H9 (cell line): ENCODE data around the gene TSPAN17. TPM values are rescaled to one million over a fixed set of nuclear protein-coding genes. Genes with fewer than 3 reads are reported as not detected.

ENCODE experiments used
- DNase-seq: peaks from one replicate; pipeline ENCODE4 v3.0.0-alpha.2; 2017
- H2AFZ ChIP-seq: one replicate; pipeline ENCODE4 v1.6.1; 2013; ENCODE audit warnings: mild to moderate bottlenecking, low read length, control low read depth, moderate library complexity
- H2AK5ac ChIP-seq: 2 replicates; pipeline ENCODE4 v1.6.1; 2013; ENCODE audit warnings: low read length, control low read depth, mixed read lengths; ENCODE audit not compliant: insufficient read length
- H2BK120ac ChIP-seq: one replicate; pipeline ENCODE4 v1.6.1; 2013; ENCODE audit warnings: low read depth, mild to moderate bottlenecking, low read length, control low read depth, inconsistent platforms; ENCODE audit not compliant: poor library complexity, severe bottlenecking
- H2BK12ac ChIP-seq: 2 replicates; pipeline ENCODE4 v1.6.1; 2013; ENCODE audit warnings: low read length, control low read depth, mixed read lengths, low read depth; ENCODE audit not compliant: insufficient read length
- H2BK15ac ChIP-seq: 2 replicates; pipeline ENCODE4 v1.6.1; 2013; ENCODE audit warnings: low read depth, low read length, control low read depth
- H2BK20ac ChIP-seq: one replicate; pipeline ENCODE4 v1.6.1; 2013; ENCODE audit warnings: low read depth, mild to moderate bottlenecking, low read length, control low read depth, inconsistent platforms; ENCODE audit not compliant: poor library complexity, severe bottlenecking
- H2BK5ac ChIP-seq: 2 replicates; pipeline ENCODE4 v1.6.1; 2013; ENCODE audit warnings: low read length, control low read depth, mixed read lengths; ENCODE audit not compliant: insufficient read length
- H3K14ac ChIP-seq: 2 replicates; pipeline ENCODE4 v1.6.1; 2013; ENCODE audit warnings: low read length, control low read depth; ENCODE audit not compliant: insufficient read depth
- H3K18ac ChIP-seq: 2 replicates; pipeline ENCODE4 v1.6.1; 2013; ENCODE audit warnings: low read depth, mild to moderate bottlenecking, mixed read lengths, low read length, control low read depth; ENCODE audit not compliant: insufficient read length
- H3K23ac ChIP-seq: 2 replicates; pipeline ENCODE4 v1.6.1; 2013; ENCODE audit warnings: low read length, control low read depth, mixed read lengths, low read depth; ENCODE audit not compliant: insufficient read length
- H3K23me2 ChIP-seq: 2 replicates; pipeline ENCODE4 v1.6.1; 2013; ENCODE audit warnings: low read depth, mild to moderate bottlenecking, mixed read lengths, low read length, control low read depth; ENCODE audit not compliant: insufficient read length, poor library complexity, severe bottlenecking
- H3K27ac ChIP-seq: 2 replicates; pipeline ENCODE4 v1.5.1; 2013; ENCODE audit warnings: low read length, control low read depth, mixed read lengths, low read depth; ENCODE audit not compliant: insufficient read length
- H3K27me3 ChIP-seq: 2 replicates; pipeline ENCODE4 v1.6.1; 2013; ENCODE audit warnings: low read length, control low read depth, inconsistent platforms; ENCODE audit not compliant: insufficient read depth
- H3K4ac ChIP-seq: 2 replicates; pipeline ENCODE4 v1.6.1; 2013; ENCODE audit warnings: low read depth, mild to moderate bottlenecking, control low read depth, inconsistent platforms, low read length, moderate library complexity
- H3K4me1 ChIP-seq: 2 replicates; pipeline ENCODE4 v1.6.1; 2013; ENCODE audit warnings: low read length, control low read depth, inconsistent platforms; ENCODE audit not compliant: insufficient read depth
- H3K4me2 ChIP-seq: 2 replicates; pipeline ENCODE4 v1.6.1; 2013; ENCODE audit warnings: low read length, control low read depth, mixed read lengths; ENCODE audit not compliant: insufficient read length, insufficient read depth
- H3K56ac ChIP-seq: 2 replicates; pipeline ENCODE4 v1.6.1; 2013; ENCODE audit warnings: low read depth, mild to moderate bottlenecking, mixed read lengths, low read length, control low read depth; ENCODE audit not compliant: insufficient read length
- H3K79me1 ChIP-seq: 2 replicates; pipeline ENCODE4 v1.6.1; 2013; ENCODE audit warnings: low read depth, mild to moderate bottlenecking, moderate library complexity, low read length, control low read depth, inconsistent platforms; ENCODE audit not compliant: insufficient read depth, poor library complexity, severe bottlenecking
- H3K79me2 ChIP-seq: 2 replicates; pipeline ENCODE4 v1.6.1; 2013; ENCODE audit warnings: low read length, control low read depth, inconsistent platforms; ENCODE audit not compliant: insufficient read depth
- H3K9ac ChIP-seq: 2 replicates; pipeline ENCODE4 v1.6.1; 2013; ENCODE audit warnings: low read length, control low read depth, mixed read lengths; ENCODE audit not compliant: insufficient read length; ENCODE audit errors: extremely low read depth
- H3K9me3 ChIP-seq: one replicate; pipeline ENCODE4 v1.6.1; 2013; ENCODE audit warnings: low read depth, low read length, inconsistent platforms; ENCODE audit not compliant: control insufficient read depth
- H3T11ph ChIP-seq: one replicate; pipeline ENCODE4 v1.6.1; 2013; ENCODE audit warnings: mild to moderate bottlenecking, low read length, control low read depth, inconsistent platforms
- H4K20me1 ChIP-seq: one replicate; pipeline ENCODE4 v1.6.1; 2013; ENCODE audit not compliant: control insufficient read depth, insufficient read length, insufficient read depth
- H4K5ac ChIP-seq: 2 replicates; pipeline ENCODE4 v1.6.1; 2013; ENCODE audit warnings: low read depth, mild to moderate bottlenecking, mixed read lengths, low read length, control low read depth; ENCODE audit not compliant: insufficient read length
- H4K8ac ChIP-seq: replicated peaks from 2 replicates; pipeline ENCODE4 v1.6.1; 2013; ENCODE audit warnings: low read length, control low read depth, mixed read lengths, low read depth; ENCODE audit not compliant: insufficient read length
- H4K91ac ChIP-seq: 2 replicates; pipeline ENCODE4 v1.6.1; 2013; ENCODE audit warnings: low read depth, mild to moderate bottlenecking, moderate library complexity, mixed read lengths, low read length, control low read depth; ENCODE audit not compliant: insufficient read length
- H3K27ac Mint-ChIP-seq, 3 experiments: 2 replicates in 2 of 3; 3 replicates in 1 of 3; pipeline ENCODE4 v1.8.0; 2020 to 2021; ENCODE audit warnings: mixed read lengths in 3 of 3, mild to moderate bottlenecking in 1 of 3, moderate library complexity in 1 of 3
- H3K27me3 Mint-ChIP-seq: 2 replicates; pipeline ENCODE4 v1.8.0; 2021; ENCODE audit warnings: low read depth, mild to moderate bottlenecking, moderate library complexity, mixed read lengths
- H3K36me3 Mint-ChIP-seq, 3 experiments: 2 replicates in 2 of 3; 3 replicates in 1 of 3; pipeline ENCODE4 v1.8.0; 2020 to 2021; ENCODE audit warnings: low read depth in 3 of 3, mixed read lengths in 3 of 3; ENCODE audit not compliant: insufficient read depth in 1 of 3
- H3K4me1 Mint-ChIP-seq, 2 experiments: 2 replicates each; pipeline ENCODE4 v1.8.0; 2020; ENCODE audit warnings: mixed read lengths in 2 of 2
- H3K4me3 Mint-ChIP-seq, 2 experiments: 2 replicates in 1 of 2; 3 replicates in 1 of 2; pipeline ENCODE4 v1.8.0; 2020 to 2021; ENCODE audit warnings: mild to moderate bottlenecking in 2 of 2, mixed read lengths in 2 of 2, moderate library complexity in 1 of 2
- H3K9me3 Mint-ChIP-seq, 2 experiments: 2 replicates in 1 of 2; 3 replicates in 1 of 2; pipeline ENCODE4 v1.8.0; 2020; ENCODE audit warnings: mild to moderate bottlenecking in 2 of 2, mixed read lengths in 2 of 2, moderate library complexity in 1 of 2
- WGBS: extraction: QIAGEN DNeasy Blood & Tissue Kit; methylation state at CpG from one replicate; pipeline ENCODE4 v1.1.7; 2013; ENCODE audit warnings: missing lambda C conversion rate, low lambda C conversion rate, mixed read lengths; ENCODE audit not compliant: insufficient read length; ENCODE audit errors: extremely low coverage; 5-methylcytosine and 5-hydroxymethylcytosine counted together
- total RNA-seq: library from RNA; stranded (reverse); gene quantifications from 2 replicates; pipeline ENCODE4 v1.2.1, GENCODE V29; 2021
- TF ChIP-seq, protein P1 (sequence below): fragments of 200-600 bp; sonication (generic); conservative IDR thresholded peaks from 3 replicates; pipeline ENCODE4 v1.8.0; 2021; ENCODE audit warnings: antibody characterized with exemption, mild to moderate bottlenecking

TSPAN17 gene
- total RNA-seq, 1 experiment from 2014 or later = 46.8 TPM

GRCh38 chr5:176682016-176682531 lies 34.8 kb downstream of the TSPAN17 start:
- Histone ChIP-seq H2BK15ac (no peak overlapping the region), H3K79me1 (no peaks in the 10 kb centered on the region), H3K9ac (no peak overlapping the region), H3K14ac (no peak overlapping the region), H3K18ac (no peak overlapping the region), H3T11ph (no peak overlapping the region), H4K91ac (no peak overlapping the region), H3K23ac (no peak overlapping the region), H4K8ac (no peak overlapping the region), H2AK5ac (no peak overlapping the region), H3K4me1 (no peaks in the 10 kb centered on the region), H2BK120ac (no peak overlapping the region), H2BK12ac (no peak overlapping the region), H3K9me3 (no peaks in the 10 kb centered on the region), H2AFZ (no peak overlapping the region), H3K4ac (no peak overlapping the region), H3K4me2 (no peak overlapping the region), H2BK5ac (no peak overlapping the region), H3K27ac (no peak overlapping the region), H3K56ac (no peak overlapping the region), H3K27me3 (no peaks in the 10 kb centered on the region), H2BK20ac (no peak overlapping the region), H4K20me1 (no peaks in the 10 kb centered on the region), H4K5ac (no peak overlapping the region), H3K79me2 (no peaks in the 10 kb centered on the region), H3K23me2 (no peaks in the 10 kb centered on the region)
- WGBS = no CpG with 5 or more reads among the region's 6 CpGs
- Mint-ChIP-seq H3K36me3 (peaks cover 0 to 10% (median 0%) of the 10 kb centered on the region in 3 experiments; a peak in 2 of 7 replicates), H3K27ac (peak overlapping the region in 1 of 3 experiments; percentile 86; a peak in 2 of 7 replicates), H3K4me1 (peaks cover 5 to 10% of the 10 kb centered on the region in 2 experiments), H3K4me3 (no peak overlapping the region), H3K9me3 (peaks cover 5 to 9% of the 10 kb centered on the region in 2 experiments; a peak in 4 of 5 replicates), H3K27me3 (peaks cover 12% of the 10 kb centered on the region)
- TF ChIP-seq, protein P1, sequence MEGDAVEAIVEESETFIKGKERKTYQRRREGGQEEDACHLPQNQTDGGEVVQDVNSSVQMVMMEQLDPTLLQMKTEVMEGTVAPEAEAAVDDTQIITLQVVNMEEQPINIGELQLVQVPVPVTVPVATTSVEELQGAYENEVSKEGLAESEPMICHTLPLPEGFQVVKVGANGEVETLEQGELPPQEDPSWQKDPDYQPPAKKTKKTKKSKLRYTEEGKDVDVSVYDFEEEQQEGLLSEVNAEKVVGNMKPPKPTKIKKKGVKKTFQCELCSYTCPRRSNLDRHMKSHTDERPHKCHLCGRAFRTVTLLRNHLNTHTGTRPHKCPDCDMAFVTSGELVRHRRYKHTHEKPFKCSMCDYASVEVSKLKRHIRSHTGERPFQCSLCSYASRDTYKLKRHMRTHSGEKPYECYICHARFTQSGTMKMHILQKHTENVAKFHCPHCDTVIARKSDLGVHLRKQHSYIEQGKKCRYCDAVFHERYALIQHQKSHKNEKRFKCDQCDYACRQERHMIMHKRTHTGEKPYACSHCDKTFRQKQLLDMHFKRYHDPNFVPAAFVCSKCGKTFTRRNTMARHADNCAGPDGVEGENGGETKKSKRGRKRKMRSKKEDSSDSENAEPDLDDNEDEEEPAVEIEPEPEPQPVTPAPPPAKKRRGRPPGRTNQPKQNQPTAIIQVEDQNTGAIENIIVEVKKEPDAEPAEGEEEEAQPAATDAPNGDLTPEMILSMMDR = no peak
- no peak for DNase-seq
